Medulla oblongata (tissue), 1 donor: ENCODE data around the gene SH2D4B.

Source experiments
- DNase-seq: peaks from one replicate; pipeline ENCODE4 v3.0.0-alpha.2; 2015; ENCODE audit errors: extremely low spot score

The SH2D4B gene

DNA sequence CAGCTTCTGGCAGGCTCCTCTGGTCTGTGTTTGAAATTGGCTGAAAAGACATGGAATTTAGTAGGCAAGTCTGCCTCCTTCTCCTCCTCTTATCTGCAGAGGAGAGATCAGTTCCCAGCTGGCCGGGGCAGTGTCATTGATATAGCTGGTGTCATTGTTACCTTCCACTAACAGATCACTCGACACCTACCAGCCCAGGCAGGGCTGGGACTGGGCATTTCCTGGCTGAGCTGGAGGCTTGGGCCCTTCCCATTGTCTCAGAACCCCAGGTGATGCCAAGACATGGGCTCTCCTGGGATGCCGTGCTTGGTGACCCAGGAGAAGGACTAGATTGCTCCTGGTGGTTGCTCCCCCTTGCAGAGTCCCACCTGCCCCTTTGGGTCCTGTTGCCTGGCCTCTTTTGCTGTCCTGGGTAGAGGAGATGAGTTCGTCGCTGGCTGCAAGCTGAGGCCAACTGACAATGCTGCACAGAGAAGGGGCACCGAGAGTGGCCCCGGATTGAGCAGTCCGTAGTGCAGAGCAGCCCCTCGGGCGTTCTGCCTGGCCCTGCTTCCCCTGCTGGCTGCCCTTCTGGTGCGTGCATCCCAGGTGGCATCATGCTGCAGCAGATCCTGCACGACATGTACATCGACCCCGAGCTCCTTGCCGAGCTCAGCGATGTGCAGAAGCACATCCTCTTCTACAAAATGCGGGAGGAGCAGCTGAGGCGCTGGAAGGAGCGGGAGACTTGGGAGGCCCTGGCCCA lies at the start of gene SH2D4B:
Gene SH2D4B, plus strand, starts transcription at position 167 of the 745 bp plus-strand sequence. Its CDS starts 430 bp downstream, at position 597.
- DNase-seq, result no peak

DNA sequence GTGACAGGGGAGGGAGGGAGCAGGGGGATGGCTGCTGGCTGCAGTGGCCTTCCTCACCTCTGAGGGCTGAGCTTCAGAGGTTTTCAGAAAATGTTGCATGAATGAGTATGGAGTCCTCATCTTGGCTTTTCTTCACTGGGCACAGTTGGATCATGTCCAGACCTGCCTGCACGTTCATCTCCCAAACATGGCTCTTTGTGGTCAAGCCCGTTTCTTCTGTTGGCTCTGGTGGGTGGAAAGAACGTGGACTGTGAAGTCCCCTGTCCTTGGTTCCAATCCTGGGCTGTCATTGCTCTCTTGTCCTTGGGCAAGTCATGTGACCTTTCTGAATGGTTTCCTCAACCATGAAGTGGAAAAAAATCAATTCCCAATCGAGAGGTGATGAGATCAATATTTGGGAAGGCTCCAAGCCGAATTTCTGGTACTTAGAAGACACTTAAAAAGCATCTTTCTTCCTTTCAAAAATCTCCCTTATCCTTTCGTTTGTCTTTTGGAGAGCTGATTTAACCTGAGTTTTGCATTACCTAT lies 49.1 kb upstream of the SH2D4B start:
- no peak for DNase-seq

DNA sequence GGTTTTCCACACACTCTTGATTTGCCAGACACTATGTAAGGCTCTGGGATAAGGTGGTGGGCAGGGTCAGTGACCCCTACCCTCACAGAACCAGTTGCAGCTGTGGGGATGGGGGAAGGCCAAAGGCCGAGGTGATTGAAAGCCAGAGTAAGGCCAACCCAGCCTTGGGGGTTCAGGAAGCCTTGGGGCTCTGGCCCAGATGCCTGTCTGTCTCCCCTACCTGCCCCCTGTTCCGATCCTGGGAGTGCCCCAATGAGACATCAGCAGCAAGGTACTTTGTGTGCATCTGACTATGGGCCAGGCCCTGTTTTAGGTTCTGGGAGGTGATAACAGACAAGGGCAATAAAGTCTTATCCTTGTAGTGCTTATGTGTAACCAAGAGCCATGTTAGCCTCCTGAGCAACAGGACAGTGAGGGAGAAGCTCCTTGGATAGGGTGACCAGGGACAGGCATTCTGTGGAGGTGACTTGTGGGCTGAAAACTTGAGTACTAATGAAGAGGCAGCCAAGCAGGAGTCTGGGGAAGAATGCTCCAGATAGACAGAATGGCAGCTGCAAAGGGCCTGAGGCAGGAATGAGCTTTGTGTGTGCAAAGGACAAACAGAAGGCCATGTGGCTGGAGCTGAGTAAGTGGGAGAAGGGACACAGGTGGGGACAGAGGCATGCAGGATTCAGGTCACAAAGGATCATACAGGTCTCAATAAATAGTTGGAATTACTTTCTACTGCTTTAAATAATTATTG lies 48.2 kb upstream of the SH2D4B start:
- no peak for DNase-seq

DNA sequence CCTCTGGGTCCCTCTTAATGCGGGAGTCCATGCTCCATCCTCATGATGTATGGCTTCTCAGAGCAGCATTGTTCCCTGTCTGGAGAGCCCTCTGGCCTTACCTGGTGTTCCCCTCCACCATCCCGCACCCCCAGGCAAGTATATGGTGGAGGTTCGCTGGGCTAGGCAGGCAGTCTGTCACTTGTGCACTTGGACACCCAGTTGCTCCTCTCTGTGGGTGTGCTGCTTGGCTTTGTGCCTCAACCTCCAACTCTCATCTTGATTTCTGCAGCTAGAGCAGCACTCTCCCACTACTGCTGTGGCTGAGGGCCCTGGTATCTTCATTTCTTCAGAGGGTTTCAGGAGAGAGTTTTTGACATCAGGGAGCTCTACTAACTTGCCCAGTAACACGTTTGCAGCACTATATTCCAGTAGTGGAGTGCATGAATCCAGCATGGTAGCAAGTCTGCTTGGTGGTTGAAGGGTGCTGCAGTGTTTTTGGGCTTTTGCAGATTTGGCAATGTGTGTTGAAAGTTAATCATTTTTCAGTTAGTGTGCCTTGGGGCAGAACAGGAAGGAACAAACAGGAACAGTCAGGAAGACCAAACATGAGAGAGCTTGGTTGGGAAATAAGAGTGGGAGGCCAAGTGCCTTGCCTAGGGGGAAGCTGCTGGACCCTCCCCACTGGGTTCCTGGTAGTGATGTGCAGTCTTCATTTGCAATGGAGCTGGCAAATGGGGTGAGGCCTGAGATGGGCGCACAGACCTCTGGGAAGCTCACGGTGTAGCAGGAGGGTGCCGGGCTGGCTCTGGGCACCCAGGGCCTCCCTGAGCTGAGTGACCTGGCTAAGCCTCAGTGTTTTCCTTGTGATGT lies 46.2 kb upstream of the SH2D4B start:
- DNase-seq, result no peak

DNA sequence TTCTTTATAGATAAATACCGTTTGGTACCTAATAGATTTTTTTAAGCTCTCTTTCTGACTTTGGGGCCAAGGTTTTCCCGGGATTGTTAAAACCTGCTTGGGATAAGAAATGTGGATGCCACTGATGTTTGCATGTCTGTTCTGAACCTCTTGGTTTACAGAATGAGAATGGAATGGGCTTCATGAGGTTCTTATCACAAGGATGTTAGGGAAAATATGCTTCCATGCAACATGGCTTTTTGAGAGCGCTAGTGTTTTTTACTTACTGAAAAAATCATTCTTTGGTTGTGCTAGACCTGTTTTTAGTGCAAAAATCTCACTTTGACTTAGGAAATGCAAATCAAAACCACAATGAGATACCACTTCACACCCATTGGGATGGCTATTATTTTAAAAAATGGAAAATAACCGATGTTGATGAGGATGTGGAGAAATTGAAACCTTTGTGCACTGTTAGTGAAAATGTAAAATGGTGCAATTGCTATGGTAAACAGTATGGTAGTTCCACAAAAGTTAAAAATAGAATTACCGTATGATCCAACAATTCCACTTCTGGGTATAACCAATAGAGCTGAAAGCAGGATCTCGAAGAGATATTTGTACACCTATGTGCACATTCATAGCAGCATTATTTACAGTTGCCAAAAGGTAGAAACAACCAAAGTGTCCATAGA lies 44.7 kb upstream of the SH2D4B start:
- no peak for DNase-seq

DNA sequence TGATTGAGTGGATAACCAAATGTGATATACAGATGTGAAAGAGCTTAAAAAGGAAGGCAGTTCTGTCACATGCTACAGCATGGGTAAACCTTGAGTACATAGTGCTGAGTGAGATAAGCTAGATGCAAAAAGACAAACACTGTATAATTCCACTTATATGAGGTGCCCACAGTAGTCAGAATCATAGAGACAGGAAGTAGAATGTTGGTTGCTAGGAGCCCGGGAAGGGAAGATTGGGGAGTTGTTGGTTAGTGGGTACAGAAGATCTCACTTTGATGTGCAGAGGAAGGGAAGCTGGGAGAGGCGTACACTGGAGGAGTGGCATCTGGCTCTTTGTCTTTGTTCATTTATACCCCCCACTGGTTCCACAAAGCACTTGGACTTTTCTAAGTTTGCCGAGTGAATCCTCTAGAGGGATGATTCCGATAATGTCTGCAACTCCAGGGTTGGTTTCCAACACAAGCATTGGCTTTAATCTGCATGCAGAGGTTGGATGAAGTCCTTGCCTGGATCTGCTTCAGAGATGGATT lies 44.1 kb upstream of the SH2D4B start:
- DNase-seq, result no peak

DNA sequence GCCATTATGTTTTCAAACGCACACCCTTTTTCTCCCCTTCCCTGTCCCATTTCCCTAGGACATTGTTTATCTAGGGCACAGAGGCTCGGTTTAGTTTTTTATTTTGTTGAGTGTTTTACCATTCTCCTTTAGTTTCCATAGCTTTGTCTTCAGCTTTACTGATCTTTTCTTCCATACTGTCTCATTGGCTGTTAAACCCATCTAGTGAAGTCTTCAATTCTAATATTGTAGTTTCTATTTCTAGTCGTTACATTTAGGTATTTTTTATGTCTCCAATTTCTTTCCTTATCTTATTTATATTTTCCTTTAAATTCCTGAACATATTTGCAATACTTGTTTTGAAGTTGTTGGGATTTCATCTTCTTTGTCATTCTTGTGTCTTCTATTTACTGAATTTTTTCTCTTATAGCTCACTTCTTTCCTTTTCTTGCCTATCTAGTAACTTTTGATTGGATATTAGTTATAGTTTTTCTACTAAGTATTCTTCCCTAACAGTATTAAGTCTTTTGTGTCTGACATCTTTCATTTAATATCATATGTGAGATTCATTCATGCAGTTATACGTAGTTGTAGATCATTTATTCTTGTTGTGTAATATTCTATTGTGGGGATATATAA lies 41.0 kb upstream of the SH2D4B start:
- DNase-seq, result no peak

DNA sequence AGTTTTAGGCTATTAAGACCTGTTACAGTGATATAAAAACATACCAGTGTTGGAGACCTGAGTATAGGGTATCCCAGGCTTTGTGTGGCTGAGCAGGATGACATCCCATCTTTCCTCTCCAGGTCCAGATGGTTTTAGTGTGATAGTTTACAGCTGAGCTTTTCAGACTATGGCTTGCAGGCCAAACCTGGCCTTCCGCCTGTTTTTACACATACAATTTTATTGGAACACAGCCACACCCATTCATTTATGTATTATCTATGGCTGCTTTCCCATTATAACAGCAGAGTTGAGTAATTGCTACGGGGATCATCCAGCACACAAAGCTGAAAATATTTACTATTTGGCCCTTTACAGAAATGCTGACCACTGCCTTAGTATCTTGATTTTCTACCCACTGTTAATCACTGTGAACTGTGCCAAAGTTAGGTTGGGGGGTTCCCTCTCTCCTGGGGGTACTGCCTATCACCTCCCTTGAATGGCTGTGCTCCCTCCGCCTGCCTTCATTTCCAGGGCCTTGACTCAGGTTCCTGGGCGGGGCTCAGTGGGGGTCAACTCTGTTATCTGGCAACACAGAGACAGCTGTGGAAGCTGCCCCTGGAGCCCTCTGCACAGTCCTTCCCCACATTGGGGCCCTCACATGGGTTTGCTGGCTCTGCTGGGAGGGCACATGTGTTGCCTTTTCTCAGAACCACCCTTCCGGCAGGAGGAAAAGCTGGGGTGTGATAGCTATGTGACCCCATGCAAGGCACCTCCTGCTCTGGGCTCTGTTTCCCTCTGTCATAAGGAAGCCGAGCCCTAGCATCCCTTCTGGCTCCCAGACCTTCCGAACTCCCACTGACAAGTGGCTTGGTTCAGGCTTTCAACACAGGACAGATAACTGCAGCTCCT lies 40.3 kb upstream of the SH2D4B start:
- peak; percentile 34 for DNase-seq

DNA sequence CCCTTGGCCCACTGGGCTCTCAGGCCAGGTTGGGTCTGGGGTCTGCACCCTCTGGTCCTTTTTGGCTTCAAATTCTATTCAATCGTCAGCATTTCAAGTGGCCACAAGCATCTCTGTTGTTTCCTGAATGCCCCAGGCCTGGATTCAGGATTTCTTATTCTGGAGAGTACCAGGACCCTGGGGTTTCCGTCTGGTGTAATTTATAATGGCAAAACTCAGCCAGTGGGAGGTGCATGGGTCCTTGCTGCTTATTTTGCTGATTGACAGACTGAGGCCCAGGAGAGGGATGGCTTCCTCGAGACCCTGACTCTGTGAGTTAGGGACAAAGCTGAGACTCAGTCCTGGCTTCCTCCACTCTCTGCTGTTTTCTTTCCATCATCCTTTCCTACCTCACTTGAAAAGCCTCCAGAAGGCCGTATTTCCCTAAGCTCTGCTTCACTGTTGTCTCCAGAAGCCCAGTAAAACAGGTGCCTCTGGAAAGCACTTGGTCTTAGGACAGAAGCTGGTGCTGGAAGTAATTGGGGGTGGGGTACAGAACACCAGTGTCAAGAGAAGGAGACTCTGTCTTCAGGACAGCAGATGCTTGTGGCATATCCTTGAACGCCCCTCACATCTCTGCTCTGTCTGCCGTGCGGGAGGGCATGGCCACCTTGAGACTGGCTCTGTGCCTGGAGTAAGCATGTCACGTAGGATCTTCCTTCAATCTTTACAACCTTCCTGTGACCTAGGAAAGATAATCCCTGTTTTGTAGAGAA lies 39.4 kb upstream of the SH2D4B start:
- no peak for DNase-seq

DNA sequence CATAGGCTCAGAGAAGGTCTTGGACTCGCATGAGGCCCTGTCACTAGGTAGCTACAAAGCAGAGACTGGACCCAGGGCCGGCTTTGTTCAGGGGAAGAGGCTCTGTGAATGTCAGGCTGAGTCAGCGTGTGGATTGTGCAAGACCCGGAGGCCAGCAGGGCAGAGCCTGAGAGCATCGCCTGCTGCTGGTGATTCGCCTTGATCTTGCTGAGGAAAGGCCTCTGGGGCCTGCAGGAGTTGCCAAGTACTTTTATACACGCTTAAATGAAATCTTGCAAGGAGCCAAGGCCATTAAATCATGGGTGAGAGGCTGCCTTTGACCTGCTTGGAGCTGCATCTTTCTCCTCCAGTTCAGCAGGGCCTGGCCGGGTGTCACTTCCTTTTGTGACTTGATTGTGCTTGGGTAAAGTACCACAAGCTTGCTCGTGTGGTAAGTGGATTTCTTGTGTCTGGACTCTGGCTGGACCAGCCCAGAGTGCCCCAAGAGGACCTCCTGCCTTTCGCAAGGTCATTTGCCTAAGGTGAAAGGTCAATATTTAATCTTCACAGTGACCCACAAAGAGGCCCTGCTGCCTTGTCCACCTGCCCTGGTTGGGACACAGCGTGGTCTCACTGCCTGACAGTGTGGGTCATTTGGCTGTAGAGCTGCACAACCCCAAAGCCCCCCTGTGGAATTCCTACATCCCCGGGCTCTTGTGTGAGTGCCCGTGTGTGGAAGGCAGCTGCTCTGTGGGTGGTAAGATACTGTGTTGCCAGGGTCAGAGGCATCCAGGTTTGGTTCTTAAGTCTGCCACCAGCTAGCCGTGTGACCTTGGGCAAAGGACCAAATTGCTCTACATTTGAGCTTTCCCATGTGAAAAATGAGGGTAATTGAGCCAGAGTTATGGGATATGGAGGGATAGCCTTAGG lies 38.6 kb upstream of the SH2D4B start:
- peak; percentile 87 for DNase-seq

DNA sequence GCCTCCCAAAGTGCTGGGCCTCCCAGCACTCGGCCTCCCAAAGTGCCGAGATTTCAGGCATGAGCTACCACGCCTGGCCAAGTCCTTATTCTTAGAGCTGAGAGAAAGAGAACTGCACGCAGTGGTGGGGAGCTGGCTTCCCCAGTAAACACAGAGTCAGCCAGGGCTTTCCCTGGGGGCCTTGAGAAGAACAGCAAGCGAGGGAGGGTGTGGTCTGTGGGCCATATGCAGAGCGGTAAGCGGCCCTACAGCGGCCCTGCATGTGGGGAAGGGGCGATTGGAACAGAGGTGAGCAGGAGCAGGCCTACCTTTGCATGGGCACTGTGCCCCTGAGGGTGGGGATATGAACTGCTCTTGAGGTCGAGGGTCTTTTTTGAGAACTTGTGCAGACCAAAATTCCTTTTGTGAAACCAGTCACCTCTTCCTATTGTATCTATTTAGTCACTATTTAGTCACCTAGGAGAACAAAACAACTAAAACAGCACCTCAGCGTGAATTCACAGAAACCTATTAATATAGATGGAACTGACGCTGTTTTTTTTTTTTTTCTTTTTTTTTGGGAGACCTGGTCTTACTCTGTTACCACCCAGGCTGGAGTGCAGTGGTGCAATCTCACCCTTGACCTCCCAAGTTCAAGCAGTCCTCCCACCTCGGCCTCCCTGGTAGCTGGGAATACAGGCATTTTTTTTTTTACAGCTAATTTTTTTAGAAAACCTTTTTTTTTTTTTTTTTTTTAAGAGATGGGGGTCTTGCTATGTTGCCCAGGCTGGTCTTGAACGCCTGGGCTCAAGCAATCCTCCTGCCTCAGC lies 36.9 kb upstream of the SH2D4B start:
- DNase-seq, result no peak

DNA sequence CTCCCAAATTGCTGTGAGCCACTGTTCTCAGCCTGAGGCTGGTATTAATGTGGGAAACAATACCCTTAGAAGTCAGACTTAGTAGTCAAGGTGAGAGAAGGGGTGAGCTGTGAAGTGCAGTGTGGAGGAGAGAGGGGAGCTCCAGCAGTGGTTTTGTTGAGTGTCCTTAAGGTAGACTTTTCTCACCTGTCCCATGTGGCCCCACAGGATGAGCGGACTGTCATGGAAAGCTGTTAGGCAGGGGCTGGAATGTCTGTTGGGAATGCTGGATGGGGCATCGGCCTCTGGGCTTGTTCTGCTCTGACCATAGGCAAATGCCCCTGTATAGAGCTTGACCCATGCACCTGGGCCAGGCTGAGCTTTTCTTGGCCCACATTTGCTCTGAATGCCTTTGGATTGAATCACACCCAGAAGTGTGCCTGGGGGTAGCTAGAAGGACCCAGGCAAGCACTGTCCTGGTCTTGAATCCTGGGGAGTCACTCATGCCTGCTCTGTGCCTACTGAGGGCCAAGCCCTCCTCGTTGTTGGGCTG lies 36.3 kb upstream of the SH2D4B start:
- no peak for DNase-seq

DNA sequence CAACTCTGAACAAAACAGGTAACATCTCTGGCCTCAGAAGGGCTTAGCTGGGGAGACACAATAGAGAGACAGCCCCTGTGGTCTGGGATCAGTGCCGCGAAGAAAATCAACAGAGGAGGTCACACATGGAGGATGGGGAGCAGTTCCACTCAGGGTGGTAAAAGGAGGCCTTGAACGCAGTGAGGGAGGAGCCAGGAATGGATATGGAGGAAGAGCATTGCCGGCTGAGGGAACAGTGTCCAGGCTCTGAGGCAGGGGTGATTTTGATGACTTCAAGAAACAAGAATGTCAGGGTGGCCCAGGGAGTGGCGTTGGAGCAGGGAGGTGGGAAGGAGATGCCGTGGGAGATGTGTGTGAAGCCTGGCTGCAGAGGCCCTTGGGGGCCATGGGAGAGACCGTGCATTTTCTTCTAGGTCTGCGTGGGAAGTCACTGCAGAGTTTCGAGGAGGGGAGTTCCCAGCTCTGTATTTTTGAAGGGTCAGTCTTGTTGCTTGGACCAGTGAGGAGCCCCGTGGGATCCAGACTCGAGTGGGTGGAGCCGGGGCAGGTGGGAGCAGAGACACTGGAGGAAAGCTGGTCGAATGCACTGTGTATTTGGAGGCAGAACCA lies 35.7 kb upstream of the SH2D4B start:
- no peak for DNase-seq

DNA sequence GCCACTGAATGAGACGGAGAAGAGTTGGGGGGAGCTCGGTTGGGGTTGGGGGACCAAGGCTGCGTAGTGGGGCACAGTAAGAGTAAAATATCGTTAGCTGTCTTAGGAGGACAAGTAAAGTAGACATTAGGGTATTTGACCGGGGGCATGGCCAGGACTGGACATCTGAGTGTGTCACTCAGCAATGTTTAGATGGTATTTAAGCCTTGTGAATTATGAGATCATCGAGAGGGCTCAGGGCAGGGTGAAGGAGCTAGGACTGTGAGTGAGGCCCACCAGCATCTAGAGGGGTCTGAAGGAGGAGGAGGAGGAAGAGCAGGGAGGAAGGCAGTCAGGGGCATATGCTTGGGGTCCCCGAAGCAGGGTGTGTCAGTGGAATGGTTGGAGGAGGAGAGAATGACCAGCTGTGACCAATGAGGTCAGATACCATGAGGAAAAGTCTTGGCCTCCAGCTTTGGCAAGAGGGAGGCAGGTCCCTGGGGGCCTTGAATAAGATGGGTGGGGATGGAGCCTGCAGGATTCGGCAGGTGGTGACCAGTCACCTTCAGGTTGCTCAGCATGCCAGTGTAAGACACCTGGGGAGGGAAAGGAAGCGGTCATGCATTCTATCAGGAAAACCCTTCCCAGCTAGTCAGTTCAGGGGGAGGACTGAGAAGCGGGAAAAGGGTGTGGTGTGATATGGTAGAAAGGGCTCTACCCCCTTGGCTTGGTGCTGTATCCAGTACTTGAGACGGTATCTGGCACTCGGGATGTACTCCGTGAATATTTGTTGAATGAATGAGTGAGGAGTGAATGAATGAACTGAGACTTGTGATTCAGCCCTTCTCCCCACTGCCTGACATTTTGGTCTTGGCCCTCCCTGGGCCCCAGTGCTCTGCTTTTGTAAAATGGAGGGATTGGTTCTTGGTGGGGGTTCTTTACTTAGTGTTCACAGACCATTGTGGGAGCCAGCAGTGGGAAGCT lies 34.8 kb upstream of the SH2D4B start:
- no peak for DNase-seq

DNA sequence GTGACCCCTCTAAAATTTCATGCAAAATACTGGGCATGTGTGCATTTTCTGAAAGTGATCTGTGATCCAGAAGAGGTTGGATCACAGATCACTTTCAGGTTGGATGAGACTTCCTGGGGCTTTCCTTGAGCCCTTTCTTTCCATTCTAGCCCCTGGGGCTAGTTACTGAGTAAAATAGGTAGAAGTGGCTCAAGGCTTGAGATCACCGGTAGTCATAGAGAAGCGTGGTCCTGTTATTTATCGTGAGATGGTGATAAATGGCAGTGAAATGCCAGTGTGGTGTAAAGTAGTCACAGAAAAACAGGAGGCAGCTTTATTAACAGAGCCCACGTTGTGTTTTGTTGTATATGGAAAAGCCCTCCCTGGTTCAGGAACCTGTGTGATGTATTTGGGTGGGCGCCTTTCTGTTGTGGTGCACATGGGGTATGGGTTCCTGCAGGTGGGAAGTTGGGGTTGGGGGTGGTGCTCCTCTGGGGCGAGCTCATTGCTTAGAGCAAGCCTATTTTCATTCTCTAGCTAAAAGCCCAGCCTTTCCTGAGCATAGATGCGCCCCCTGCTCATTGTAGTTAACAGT lies 34.0 kb upstream of the SH2D4B start:
- no peak for DNase-seq
